Endothelial cell of umbilical vein (primary cell): ENCODE measurements around the gene LIPF.

ENCODE experiments used
- EZH2 ChIP-seq: IDR thresholded peaks from 2 replicates; pipeline ENCODE4 v1.6.1; 2012; ENCODE audit warnings: borderline replicate concordance, low read depth, mild to moderate bottlenecking, moderate library complexity, low read length, inconsistent platforms; ENCODE audit not compliant: severe bottlenecking
- FOS ChIP-seq: IDR thresholded peaks from 2 replicates; pipeline ENCODE4 v1.6.1; 2011; ENCODE audit warnings: mild to moderate bottlenecking, low read length, moderate library complexity, borderline replicate concordance; ENCODE audit not compliant: insufficient read depth
- GATA2 ChIP-seq: IDR thresholded peaks from 2 replicates; pipeline ENCODE4 v1.7.0; 2011; ENCODE audit warnings: low read depth, mild to moderate bottlenecking, moderate library complexity, mixed read lengths, low read length; ENCODE audit not compliant: insufficient read length, insufficient read depth
- MYC ChIP-seq: IDR thresholded peaks from one replicate; pipeline ENCODE4 v1.6.1; 2011; ENCODE audit warnings: mild to moderate bottlenecking, low read depth, low read length
- POLR2A ChIP-seq: IDR thresholded peaks from 2 replicates; pipeline ENCODE4 v1.6.1; 2012; ENCODE audit warnings: low read depth, mild to moderate bottlenecking, control low read depth, low read length
- POLR2AphosphoS5 ChIP-seq: IDR thresholded peaks from 2 replicates; pipeline ENCODE4 v1.6.1; 2012; ENCODE audit warnings: low read depth, mild to moderate bottlenecking, control low read depth, low read length, moderate library complexity; ENCODE audit not compliant: insufficient read depth
- TF ChIP-seq, protein P1 (sequence below): IDR thresholded peaks from 2 replicates; pipeline ENCODE4 v1.6.1; 2011; ENCODE audit not compliant: insufficient read depth, insufficient read length
- TF ChIP-seq, protein P2 (sequence below), 2 donors: IDR thresholded peaks; 1 replicate in 1 of 2; 2 replicates in 1 of 2; pipeline ENCODE4 v1.5.1; 2011; ENCODE audit warnings: low read length in 2 of 2, mild to moderate bottlenecking in 2 of 2, moderate library complexity in 2 of 2, control low read depth in 1 of 2, inconsistent platforms in 1 of 2, low read depth in 1 of 2; ENCODE audit not compliant: insufficient read depth in 1 of 2; ENCODE audit errors: extremely low read depth in 1 of 2

DNA sequence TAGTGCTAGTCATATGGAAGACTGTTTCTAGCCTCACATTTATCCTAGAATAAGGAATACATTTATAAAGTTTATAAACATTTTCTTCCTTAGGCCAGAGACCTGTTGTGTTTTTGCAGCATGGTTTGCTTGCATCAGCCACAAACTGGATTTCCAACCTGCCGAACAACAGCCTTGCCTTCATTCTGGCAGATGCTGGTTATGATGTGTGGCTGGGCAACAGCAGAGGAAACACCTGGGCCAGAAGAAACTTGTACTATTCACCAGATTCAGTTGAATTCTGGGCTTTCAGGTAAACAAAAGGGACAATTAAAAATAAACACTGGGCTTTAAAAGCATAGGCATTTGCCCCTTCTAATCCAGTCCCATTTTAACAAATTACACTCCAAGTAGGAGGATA, 4.2 kb downstream of the LIPF start:
- TF ChIP-seq POLR2AphosphoS5 (no peak), POLR2A (no peak), FOS (no peak), MYC (no peak), GATA2 (no peak), EZH2 (no peak)
- TF ChIP-seq, protein P1, sequence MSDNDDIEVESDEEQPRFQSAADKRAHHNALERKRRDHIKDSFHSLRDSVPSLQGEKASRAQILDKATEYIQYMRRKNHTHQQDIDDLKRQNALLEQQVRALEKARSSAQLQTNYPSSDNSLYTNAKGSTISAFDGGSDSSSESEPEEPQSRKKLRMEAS, result no peak
- TF ChIP-seq, protein P2, sequence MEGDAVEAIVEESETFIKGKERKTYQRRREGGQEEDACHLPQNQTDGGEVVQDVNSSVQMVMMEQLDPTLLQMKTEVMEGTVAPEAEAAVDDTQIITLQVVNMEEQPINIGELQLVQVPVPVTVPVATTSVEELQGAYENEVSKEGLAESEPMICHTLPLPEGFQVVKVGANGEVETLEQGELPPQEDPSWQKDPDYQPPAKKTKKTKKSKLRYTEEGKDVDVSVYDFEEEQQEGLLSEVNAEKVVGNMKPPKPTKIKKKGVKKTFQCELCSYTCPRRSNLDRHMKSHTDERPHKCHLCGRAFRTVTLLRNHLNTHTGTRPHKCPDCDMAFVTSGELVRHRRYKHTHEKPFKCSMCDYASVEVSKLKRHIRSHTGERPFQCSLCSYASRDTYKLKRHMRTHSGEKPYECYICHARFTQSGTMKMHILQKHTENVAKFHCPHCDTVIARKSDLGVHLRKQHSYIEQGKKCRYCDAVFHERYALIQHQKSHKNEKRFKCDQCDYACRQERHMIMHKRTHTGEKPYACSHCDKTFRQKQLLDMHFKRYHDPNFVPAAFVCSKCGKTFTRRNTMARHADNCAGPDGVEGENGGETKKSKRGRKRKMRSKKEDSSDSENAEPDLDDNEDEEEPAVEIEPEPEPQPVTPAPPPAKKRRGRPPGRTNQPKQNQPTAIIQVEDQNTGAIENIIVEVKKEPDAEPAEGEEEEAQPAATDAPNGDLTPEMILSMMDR (IDR thresholded peaks at IDR 0.05; ENCODE audit: extremely low read depth in 1 of 2, insufficient read depth in 1 of 2, low read depth in 1 of 2, low read length in 2 of 2), result no peak
